Erythroblast (primary cell): ENCODE results near the gene AP2A2.

Experiments
- GATA1 ChIP-seq: IDR thresholded peaks from 2 replicates; pipeline ENCODE4 v1.6.1; 2011; ENCODE audit warnings: low read depth, mild to moderate bottlenecking, control low read depth, low read length, moderate library complexity
- POLR2A ChIP-seq: IDR thresholded peaks from 2 replicates; pipeline ENCODE4 v1.6.1; 2011; ENCODE audit warnings: mild to moderate bottlenecking, low read length

- no peak for TF ChIP-seq POLR2A
- TF ChIP-seq GATA1 = no peak
These were observed 20.3 kb downstream of the AP2A2 start for GRCh38 chr11:945986-946385.
